HG03342 (cell line): ENCODE data around the gene CADPS2.

Experiments
- ATAC-seq: cut with Tn5 transposase; IDR thresholded peaks from one replicate; pipeline ENCODE4 v1.9.1; 2021; ENCODE audit warnings: mild to moderate bottlenecking, moderate library complexity; ENCODE audit not compliant: unreplicated experiment

Gene CADPS2

DNA sequence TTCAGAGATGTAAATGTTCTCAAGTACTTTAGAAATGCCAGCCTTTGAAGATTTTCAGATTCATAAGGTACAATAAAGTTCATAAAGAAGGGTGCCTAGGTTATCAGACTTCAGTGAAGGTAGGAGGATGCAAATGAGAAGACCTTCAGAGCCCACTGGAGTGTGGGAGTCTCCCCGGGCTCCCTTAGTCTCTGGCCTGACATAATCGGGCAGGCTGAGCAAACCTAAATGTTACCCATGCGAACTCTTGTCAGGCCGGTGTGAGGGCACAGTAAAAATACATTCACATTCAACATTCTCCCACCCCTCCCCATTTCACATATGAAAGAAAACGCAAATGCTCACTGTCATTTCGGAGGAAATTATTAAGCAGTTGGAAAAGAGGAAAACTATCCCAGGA, 479.1 kb downstream of the CADPS2 start:
- no peak for ATAC-seq

DNA sequence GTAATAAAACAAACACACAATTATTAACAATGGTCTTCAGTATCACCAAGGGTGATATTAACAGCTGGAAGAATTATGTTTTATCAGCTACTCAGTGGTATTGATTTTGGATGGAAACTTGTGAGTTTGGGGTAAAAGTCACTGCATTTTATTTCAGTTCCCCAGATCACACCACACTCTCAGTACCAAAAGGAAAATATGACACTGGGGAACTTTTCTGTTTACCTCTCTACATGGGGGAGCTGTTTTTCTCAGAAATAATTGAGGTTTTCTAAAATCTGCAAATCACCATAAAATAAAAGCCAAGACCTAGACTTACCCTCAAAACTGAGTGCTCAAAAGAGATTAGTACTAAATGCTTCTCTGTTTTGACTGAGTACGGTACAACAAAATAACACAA, 483.1 kb downstream of the CADPS2 start:
- no peak for ATAC-seq

GRCh38 chr7:122402235-122402634, 484.0 kb downstream of the CADPS2 start:
- ATAC-seq = no peak

DNA sequence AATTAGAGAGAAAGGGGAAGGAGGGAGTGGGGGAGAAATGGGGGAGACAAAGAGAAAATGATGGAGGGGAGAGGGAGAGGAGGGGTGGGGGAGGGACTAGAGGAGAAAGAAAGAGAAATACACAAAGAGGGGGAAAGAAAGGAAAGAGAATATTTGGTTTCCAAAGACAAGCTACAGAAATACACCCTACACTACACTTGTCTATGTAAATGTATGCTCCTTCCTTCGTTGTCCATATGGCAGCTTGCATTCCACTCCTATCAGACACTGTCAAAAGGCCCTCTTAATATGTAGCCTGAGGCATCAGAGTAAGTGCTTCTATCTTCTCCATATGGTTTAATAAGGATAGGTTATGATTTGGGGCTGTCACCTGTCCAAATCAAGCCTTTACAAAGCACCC, 488.9 kb downstream of the CADPS2 start:
- no peak for ATAC-seq

DNA sequence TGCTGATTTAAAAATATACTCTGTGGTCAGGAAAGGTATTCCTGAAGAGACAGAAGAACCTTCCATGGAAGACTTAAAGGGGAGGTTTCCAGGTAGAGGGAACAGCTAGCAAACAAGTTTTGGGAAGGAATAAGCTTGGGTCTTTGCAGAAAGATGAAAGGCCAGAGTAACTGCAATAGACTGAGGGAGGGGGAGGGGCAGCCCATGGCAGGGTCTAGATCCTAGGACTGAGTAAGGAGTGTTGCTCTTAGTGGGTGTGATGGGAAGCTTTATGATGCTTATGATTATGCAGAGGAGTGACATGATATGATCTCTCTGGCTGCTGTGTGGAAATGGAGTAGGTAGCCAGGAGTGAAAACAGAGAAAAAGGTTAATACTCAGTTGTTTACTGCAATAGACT, 491.7 kb downstream of the CADPS2 start:
- ATAC-seq = no peak

- ATAC-seq = no peak
Observed at GRCh38 chr7:122384528-122384927, 501.7 kb downstream of the CADPS2 start.

DNA sequence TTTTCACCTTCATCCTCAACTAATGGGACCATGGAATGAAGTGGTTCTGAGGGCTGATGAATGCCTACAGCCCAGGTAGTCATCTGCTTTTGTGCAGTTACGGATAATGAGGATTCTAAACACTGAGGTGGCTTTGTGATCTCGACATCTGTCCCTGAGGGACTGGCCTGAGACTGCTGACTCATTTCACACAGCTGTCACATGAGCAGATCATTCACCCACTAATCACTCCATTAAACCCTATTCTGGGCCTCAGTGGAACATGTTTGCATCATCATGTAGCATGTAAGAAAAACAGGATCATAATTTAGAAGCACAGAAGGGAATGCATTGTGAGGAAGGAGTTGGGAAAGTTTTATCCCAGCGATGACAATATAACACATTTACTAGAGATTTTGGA, 502.3 kb downstream of the CADPS2 start:
- ATAC-seq = peak; percentile 99

DNA sequence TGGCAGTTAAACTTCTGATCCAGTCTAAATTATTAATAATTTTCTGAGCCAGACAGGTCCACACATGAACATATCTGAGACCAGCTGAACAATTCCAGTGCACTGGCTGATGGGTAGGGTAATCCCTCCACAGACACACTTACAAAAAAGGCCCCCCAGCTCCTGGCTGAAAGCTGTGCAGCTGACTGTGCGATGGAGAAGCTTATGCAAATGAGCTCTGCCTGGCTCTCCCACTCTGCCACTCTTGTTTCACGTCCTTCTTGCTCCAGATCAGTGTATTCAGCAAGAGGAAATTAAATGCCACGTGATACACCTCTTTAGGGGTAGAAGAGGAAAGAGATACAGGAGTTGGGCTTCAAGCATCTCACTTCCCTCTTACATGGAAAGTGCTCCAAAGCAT, 505.3 kb downstream of the CADPS2 start:
- ATAC-seq = no peak

DNA sequence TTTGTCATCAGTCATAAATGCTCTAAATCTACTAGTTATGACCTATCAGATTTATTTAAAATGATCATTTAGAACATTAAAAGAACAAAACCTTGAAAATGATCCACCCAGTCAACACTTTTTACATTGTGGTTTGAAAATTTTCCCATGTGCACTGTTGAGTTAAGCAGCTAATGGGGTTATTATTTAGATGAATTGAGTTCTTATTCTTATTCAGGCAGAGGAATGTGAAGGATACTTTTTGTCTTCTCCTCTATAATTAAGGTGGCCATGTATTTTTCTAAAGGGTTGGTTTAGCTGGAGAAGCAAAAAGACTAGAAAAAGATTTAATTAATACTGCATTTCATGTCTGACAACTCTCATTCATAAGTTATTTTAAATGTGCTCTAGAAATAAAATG, 506.8 kb downstream of the CADPS2 start:
- no peak for ATAC-seq

DNA sequence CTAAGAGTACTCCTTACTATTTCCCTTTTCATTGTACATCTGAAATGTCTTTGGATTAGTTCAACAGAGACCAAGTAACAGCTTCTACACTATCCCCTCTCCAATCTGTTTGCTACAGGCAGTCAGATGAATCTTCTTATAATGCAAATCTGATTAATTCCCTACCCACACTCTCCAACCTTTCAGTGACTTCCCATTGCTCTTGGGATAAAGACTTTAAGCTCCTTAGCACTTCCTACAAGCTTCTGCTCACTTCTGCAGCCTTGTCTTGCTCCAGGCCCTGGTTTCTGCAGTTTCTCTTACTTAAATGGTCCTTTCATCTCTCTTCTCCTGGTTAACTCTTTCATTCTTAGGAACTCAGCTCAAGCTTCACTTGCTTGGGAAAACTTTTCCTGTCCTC, 516.5 kb downstream of the CADPS2 start:
- ATAC-seq = no peak

DNA sequence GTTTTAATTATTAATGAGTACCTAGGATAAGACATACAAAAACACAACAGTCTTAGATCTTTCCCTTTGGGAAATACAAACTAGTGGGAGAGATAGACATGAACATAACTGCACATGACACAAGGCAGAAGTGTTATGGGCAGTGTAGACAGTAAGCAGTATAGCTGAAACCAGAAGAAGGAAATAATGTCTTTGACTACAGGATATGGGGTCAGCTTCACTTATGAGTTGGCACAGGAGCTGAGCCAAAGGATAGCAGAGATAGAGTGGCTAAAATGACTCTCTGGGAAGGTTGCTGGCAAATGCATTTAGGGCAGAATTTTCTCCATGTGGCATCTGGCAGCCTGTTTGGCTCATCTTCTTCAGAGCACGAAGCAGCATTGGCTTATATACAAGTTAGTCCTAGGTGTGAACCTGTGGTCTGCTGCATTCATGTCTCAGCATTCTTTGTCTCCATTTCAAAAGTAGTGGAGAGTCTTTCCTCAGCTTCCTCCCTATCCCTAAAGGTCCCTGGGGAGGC, 521.4 kb downstream of the CADPS2 start:
- no peak for ATAC-seq

GRCh38 chr7:122363144-122363543, 523.1 kb downstream of the CADPS2 start:
- no peak for ATAC-seq

DNA sequence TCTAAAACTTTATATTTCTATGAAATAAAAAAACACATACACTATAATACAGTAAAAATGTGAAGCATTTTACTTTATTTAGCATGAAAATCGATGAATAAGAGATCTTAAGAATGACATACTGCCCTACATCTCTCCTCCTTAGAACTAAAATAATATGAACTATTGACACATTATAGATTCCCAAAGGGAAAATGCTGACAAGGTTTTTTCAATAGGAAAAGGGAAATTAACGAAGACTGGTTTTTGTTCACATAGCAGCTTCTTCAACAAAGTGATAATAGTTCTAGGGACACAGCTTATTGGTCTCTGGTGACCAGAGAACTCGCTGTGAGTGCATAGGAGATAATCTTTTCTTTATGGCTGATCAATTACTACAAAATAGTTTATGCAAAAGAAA, 523.8 kb downstream of the CADPS2 start:
- ATAC-seq = no peak

- ATAC-seq = no peak
Observed at GRCh38 chr7:122354656-122355055, 531.6 kb downstream of the CADPS2 start.

DNA sequence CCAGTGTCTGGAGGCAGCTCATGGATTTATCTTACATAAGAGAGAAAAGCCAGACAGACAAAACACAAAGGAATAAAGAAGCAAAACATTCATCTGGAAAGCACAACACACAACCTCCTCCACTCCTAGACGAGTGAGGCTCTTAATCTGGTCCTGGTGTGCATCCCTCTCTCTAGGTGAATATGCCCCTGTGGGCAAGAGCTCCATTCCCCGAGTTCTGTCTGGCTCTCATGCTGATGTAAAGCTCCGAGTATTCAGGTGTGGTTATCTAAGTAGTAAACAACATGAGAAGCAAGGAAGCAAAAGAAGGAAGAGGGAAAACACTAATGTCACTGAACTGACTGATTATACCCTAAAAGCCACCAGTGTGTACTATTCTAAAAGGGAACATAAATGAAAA, 533.8 kb downstream of the CADPS2 start:
- no peak for ATAC-seq

DNA sequence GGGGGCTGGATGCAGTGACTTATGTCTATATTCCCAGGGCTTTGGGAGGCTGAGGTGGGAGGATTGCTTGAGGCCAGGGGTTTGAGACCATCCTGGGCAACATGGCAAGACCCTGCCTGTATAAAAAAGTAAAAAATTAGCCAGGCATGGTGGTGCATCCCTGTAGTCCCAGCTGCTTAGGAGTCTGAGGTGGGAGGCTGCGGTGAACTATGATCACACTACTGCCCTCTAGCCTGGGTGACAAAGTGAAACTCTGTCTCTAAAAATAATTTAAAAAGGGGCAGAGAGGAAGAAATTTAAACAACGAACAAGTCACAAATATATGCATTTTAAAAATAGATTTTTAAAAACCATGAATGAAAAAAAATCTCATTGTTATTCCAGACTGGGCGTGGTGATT, 535.6 kb downstream of the CADPS2 start:
- no peak for ATAC-seq

DNA sequence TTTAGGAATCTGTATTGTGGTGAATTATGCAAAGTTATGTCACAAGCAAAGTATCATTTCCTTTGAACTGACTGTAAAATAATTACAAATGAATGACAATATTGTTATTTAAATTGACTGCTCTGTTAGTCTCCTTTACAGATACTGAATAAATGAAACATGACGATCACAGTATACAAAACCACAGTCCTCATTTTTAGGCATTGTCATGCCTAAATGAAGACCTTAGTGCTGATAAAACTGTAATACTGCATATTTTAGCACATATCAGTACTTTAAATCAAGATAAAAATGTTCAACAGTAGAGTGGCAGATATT, 542.0 kb downstream of the CADPS2 start:
- ATAC-seq = no peak

GRCh38 chr7:122343601-122344302, 542.5 kb downstream of the CADPS2 start:
- ATAC-seq = no peak

DNA sequence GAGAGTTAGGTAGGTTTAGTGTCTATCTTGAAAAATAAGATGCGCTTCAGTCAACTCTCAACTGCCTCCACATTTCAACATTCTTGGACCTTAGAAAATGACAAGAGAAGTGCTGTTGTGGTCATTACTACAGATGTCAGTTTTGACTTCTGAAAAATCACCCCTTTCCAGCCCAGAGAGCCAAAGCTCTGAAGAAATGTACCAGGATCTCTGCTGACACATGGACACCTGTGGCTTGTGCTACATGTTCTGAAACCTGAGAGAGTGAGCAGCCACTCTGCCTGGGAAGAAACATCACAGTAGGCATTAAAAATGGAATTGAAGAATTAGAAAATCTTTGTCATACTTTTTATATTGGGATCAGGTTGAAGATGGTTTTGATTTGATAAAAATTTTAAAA, 545.8 kb downstream of the CADPS2 start:
- no peak for ATAC-seq

DNA sequence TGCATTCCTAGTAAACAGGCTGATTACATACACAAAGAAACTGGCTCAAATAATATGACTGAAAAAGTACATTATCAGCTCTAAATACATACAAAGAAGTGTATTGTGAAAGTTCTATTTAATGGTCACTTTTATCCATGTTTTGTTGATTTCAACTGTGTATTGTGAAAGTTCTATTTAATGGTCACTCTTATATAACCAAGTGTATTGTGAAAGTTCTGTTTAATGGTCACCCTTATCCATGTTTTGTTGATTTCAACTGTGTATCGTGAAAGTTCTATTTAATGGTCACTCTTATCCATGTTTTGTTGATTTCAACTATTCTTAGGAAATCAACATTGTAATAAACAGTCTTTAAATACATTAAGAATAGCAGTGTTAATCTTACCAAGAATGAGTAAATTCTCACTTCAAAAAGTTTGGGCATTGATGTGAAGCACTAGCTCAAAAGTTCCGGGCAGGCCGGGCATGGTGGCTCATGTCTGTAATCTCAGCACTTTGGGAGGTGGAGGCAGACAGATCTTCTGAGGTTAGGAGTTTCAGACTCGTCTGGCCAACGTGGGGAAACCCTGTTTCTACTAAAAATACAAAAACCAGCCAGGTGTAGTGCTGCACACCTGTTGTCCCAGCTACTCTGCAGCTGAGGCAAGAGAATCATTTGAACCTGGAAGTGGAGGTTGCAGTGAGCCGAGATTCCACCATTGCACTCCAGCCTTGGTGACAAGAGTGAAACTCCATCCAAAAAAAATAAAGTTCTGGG, 546.9 kb downstream of the CADPS2 start:
- no peak for ATAC-seq

DNA sequence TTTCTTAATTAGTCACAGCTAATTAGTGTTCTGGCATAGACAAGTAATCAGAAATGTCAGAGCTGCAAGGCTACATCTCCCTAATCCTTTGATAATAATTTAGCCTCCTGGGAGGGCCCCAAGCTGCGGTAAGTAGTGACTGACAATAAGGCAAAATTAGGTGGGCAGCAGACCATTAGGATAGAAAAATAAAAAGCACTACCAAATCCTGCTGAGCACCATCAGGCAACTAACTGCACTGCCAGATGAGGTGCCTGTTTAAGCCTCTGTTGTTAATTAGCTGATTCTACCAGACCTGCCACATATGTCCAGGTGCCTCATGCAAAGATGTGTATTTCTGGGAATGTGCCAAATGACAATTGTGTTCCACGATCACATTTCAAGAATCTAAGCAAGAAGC, 549.2 kb downstream of the CADPS2 start:
- no peak for ATAC-seq

GRCh38 chr7:122329145-122329802, 557.0 kb downstream of the CADPS2 start:
- no peak for ATAC-seq
